Adrenal gland (tissue), 12 donors: ENCODE measurements around the gene RNASE7. TPM values are rescaled to one million over a fixed set of nuclear protein-coding genes. Genes with fewer than 3 reads are reported as not detected.

Experiments
- DNase-seq, 7 donors: peaks; one replicate each; pipeline ENCODE4 v3.0.0-alpha.2; 2019 to 2020
- H3K27ac ChIP-seq, 5 donors: fragments of 200-600 bp; sonication (generic) in 4 of 5; 1 replicate in 3 of 5; 2 replicates in 2 of 5; pipeline versions ENCODE4 v1.5.1 to v1.8.0; 2016 to 2020; ENCODE audit warnings: mild to moderate bottlenecking in 1 of 5
- H3K27me3 ChIP-seq: fragments of 200-600 bp; 2 replicates; pipeline ENCODE4 v1.8.0; 2021
- H3K36me3 ChIP-seq, 2 donors: fragments of 200-600 bp; replicated peaks in 1 of 2; 1 replicate in 1 of 2; 2 replicates in 1 of 2; pipeline versions ENCODE4 v1.5.1 to v1.8.0; 2018 to 2022
- H3K4me1 ChIP-seq, 2 donors: fragments of 200-600 bp; replicated peaks in 1 of 2; 1 replicate in 1 of 2; 2 replicates in 1 of 2; pipeline versions ENCODE4 v1.5.1 to v1.8.0; 2018 to 2021
- H3K4me3 ChIP-seq, 4 donors: fragments of 200-600 bp; sonication (generic) in 3 of 4; one replicate each; pipeline ENCODE4 v1.5.1; 2016 to 2018
- H3K9me3 ChIP-seq, 3 donors: fragments of 200-600 bp; sonication (generic) in 1 of 3; replicated peaks in 1 of 3; 1 replicate in 2 of 3; 2 replicates in 1 of 3; pipeline versions ENCODE4 v1.5.1 to v1.8.0; 2016 to 2021
- POLR2A ChIP-seq, 2 donors: fragments of 450-650 bp; IDR thresholded peaks; one replicate each; pipeline ENCODE4 v1.6.1; 2017; ENCODE audit warnings: antibody characterized with exemption in 2 of 2, mild to moderate bottlenecking in 2 of 2, moderate library complexity in 1 of 2
- WGBS, 4 donors: extraction: QIAGEN DNeasy Blood & Tissue Kit in 2 of 4; methylation state at CpG; one replicate each; pipeline versions ENCODE4 v1.1.5 to v1.1.7; 2013 to 2017; 5-methylcytosine and 5-hydroxymethylcytosine counted together
- intact Hi-C, 2 donors: fragments of 100-400 bp; cut with DNase I; formaldehyde crosslinking; loops; one replicate each; pipeline versions ENCODE4 v1.14.1 to v1.15.0; 2022 to 2023
- polyA plus RNA-seq, 3 donors: library from polyadenylated mRNA; stranded (reverse); fragments of 200-250 nt in 2 of 3; fragments of 350-450 nt in 1 of 3; fragmentation: Illumina TruSeq in 1 of 3; extraction: RNeasy Lipid Tissue Mini Kit (QIAGEN cat#74804) in 1 of 3; gene quantifications; one replicate each; pipeline ENCODE4 v1.2.3, GENCODE V29; 2013 to 2014
- total RNA-seq, 9 donors: library from RNA; depleted of rRNA in 4 of 9; stranded (reverse); fragments of >200 nt in 4 of 9; fragments of 120-200 nt in 1 of 9; fragmentation: NEBNext Ultra II Directional in 1 of 9; extraction: Animal tissue kit (Norgen Biotek cat#: 25700) in 1 of 9; gene quantifications; one replicate each; pipeline versions ENCODE4 v1.1.0 to v1.2.4, GENCODE V29; 2013 to 2023
- TF ChIP-seq, protein P1 (sequence below), 6 experiments: fragments of 450-650 bp in 4 of 6; fragments of 200-600 bp in 2 of 6; sonication (generic) in 1 of 6; IDR thresholded peaks; 1 replicate in 5 of 6; 2 replicates in 1 of 6; pipeline versions ENCODE4 v1.5.1 to v1.8.0; 2016 to 2021; ENCODE audit warnings: antibody characterized with exemption in 6 of 6, mild to moderate bottlenecking in 2 of 6, moderate library complexity in 1 of 6
- donor health status: healthy with polysubstance abuse.
- donor health status: Bipolar disorder and iron deficiency.
- donor health status: DM: yes; HTN: yes; CAD: no.
- donor health status: DM: no; HTN: no; CAD: no.
- donor health status: DM: no; HTN: no; CAD: no.
- donor health status: DM: yes; HTN: yes; CAD: no.

Gene RNASE7
- total and polyA plus RNA-seq, 12 donors, result 0.20 to 0.34 TPM; not detected in 10

DNA sequence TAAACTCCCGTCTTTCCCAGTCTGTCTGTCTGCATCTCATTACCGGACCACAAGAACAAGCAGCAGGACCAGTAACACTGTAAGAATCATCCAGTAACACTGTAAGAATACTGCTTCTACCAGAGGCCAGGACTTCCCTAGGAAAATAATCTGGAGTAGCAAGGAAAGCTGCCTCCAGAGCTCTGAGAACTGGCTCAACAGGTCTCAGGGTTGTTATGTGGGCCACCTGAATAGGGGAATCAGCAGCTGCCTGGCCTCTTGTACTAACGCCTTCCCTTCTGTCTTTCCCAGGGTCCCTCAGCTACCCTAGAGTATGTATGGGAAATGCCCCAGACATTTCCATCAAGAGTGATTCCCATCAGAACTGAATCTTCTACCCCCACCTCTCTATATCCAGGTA is 44.0 kb upstream of the RNASE7 start:
- Histone ChIP-seq H3K9me3 (no peaks in the 10 kb centered on the region), H3K4me3 (no peak overlapping the region), H3K4me1 (no peaks in the 10 kb centered on the region), H3K36me3 (peaks cover 0 to 43% of the 10 kb centered on the region in 2 donors), H3K27ac (no peak overlapping the region), H3K27me3 (no peaks in the 10 kb centered on the region)
- TF ChIP-seq, protein P1, sequence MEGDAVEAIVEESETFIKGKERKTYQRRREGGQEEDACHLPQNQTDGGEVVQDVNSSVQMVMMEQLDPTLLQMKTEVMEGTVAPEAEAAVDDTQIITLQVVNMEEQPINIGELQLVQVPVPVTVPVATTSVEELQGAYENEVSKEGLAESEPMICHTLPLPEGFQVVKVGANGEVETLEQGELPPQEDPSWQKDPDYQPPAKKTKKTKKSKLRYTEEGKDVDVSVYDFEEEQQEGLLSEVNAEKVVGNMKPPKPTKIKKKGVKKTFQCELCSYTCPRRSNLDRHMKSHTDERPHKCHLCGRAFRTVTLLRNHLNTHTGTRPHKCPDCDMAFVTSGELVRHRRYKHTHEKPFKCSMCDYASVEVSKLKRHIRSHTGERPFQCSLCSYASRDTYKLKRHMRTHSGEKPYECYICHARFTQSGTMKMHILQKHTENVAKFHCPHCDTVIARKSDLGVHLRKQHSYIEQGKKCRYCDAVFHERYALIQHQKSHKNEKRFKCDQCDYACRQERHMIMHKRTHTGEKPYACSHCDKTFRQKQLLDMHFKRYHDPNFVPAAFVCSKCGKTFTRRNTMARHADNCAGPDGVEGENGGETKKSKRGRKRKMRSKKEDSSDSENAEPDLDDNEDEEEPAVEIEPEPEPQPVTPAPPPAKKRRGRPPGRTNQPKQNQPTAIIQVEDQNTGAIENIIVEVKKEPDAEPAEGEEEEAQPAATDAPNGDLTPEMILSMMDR (IDR thresholded peaks at IDR 0.05), result no peak
- TF ChIP-seq POLR2A (IDR thresholded peaks at IDR 0.05), result no peak
- intact Hi-C loops, result no loop called here
- WGBS, 4 donors, result 72 to 87% (median 78%) methylated on average over 3 of the region's 3 CpGs
- DNase-seq, result no peak

DNA sequence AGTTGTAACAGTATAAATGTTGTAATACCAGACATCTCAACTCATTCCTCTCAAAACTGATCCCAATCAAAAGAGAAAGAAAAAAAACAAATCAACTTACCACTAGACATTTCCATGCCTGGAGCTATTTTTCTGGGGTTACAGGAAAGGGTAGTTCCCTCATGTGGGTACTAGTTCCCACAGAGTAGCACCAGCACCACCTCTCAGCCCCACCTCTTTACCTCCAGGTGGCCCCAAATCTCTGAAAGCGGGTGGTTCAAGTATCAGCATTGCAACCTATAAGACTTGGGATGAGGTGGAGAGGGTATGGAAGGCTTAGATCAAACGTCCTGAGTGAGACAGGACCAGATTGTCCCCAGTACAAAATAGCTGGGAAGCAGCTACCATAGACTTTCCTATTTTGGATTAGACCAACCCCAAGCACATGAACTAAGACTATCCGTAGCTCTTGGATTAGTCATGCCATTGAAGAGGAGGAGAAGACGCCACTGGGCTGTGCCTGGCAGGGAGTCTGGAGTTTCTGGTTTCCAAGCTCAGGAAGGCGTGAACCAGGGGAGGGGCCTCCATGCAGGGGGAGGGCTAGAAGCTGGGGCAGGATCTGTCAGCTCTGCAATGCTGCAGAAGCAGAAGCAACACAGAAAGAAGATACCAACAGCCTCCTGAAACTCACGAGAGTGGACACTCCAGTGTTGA is 43.3 kb upstream of the RNASE7 start, which contains the start of gene SLC39A2:
Gene SLC39A2 (plus strand): TSS at position 620 of the 693 bp plus-strand sequence. CDS start 154 bp downstream, outside the sequence.
- H3K9me3 ChIP-seq, result no peaks in the 10 kb centered on the region
- no peak within 1 kb of the TSS for H3K27ac ChIP-seq
- peaks cover 0 to 36% of the 10 kb centered on the region in 2 donors for H3K36me3 ChIP-seq
- H3K27me3 ChIP-seq, result no peaks in the 10 kb centered on the region
- intact Hi-C loops, result no loop called here
- no peaks in the 10 kb centered on the region for H3K4me1 ChIP-seq
- TF ChIP-seq, protein P1 (IDR thresholded peaks at IDR 0.05), result no peak
- no peak for TF ChIP-seq POLR2A (IDR thresholded peaks at IDR 0.05)
- DNase-seq, result peak in 4 of 7 donors; percentile 44 to 60 (median 56)
- no peak within 1 kb of the TSS for H3K4me3 ChIP-seq
- WGBS, 4 donors, result 44 to 57% (median 51%) methylated on average over 6 of the region's 6 CpGs

DNA sequence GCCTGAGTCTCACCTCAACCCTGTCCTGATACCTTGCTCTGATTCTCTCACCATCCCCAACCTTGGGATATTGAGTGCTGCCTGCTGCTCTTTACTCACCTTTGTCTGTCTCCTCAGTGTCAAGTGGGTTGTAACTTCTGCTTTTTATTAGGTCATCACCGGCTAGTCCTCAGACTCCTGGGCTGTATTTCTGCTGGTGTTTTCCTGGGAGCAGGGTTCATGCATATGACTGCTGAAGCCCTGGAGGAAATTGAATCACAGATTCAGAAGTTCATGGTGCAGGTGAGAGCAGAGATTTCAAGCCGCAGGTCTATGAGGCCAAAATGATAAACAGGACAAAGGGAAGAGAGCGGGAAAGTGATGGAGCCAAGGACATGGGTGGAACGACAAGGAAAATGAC is 42.6 kb upstream of the RNASE7 start:
- 77 to 87% (median 81%) methylated on average over 4 of the region's 4 CpGs for WGBS, 4 donors
- Histone ChIP-seq H3K36me3 (peaks cover 0 to 28% of the 10 kb centered on the region in 2 donors), H3K27ac (no peak overlapping the region), H3K4me3 (no peak overlapping the region), H3K9me3 (no peaks in the 10 kb centered on the region), H3K4me1 (no peaks in the 10 kb centered on the region), H3K27me3 (no peaks in the 10 kb centered on the region)
- intact Hi-C loops, result no loop called here
- DNase-seq, result no peak
- TF ChIP-seq, protein P1 (IDR thresholded peaks at IDR 0.05), result no peak
- TF ChIP-seq POLR2A (IDR thresholded peaks at IDR 0.05), result no peak

DNA sequence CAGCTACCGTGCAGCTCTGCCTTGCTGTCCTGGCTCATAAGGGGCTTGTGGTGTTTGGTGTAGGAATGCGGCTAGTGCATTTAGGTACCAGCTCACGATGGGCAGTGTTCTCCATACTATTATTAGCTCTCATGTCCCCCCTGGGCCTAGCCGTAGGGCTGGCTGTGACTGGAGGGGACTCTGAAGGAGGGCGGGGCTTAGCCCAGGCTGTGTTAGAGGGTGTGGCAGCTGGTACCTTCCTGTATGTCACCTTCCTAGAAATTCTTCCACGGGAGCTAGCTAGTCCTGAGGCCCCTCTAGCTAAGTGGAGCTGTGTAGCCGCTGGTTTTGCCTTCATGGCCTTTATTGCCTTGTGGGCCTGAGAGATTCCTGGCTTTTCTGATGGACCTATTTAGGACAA is 40.9 kb upstream of the RNASE7 start:
- no peak for DNase-seq
- WGBS, 4 donors, result 64 to 81% (median 74%) methylated on average over 5 to 7 of the region's 7 CpGs
- Histone ChIP-seq H3K4me1 (no peaks in the 10 kb centered on the region), H3K4me3 (no peak overlapping the region), H3K36me3 (peaks cover 0 to 12% of the 10 kb centered on the region in 2 donors), H3K27me3 (no peaks in the 10 kb centered on the region), H3K27ac (no peak overlapping the region), H3K9me3 (no peaks in the 10 kb centered on the region)
- intact Hi-C loops, result no loop called here
- TF ChIP-seq POLR2A (IDR thresholded peaks at IDR 0.05), result no peak
- TF ChIP-seq, protein P1 (IDR thresholded peaks at IDR 0.05), result no peak
